GM12878 (cell line): Measurements from ENCODE around the gene TMEM63B. TPM values are rescaled to one million over a fixed set of nuclear protein-coding genes. Genes with fewer than 3 reads are reported as not detected.

Experiments
- ATAC-seq: fragments of 200-7000 bp; cut with Tn5 transposase; 3 replicates; pipeline ENCODE4 v1.9.1; 2020; ENCODE audit warnings: mild to moderate bottlenecking, moderate library complexity
- BruUV-seq: library from RNA; stranded (reverse); fragments of 400-500 nt; replicated peaks from 2 replicates; lab custom pipeline; 2021; lab: Mats Ljungman, UMichigan
- CTCF ChIA-PET: fragments of 300-600 bp; sonication (Branson Sonifier 250); formaldehyde crosslinking; extraction: SDS; loops from one replicate; lab custom pipeline; 2021; ENCODE audit warnings: inconsistent platforms; lab: Yijun Ruan, JAX
- POLR2A ChIA-PET: fragments of 350-600 bp; formaldehyde crosslinking; extraction: SDS; loops from one replicate; lab custom pipeline; 2021; ENCODE audit warnings: inconsistent platforms; lab: Charles Lee
- RAD21 ChIA-PET: fragments of 300-600 bp; sonication (Branson Sonifier 250); formaldehyde crosslinking; loops from one replicate; lab custom pipeline; 2023; ENCODE audit warnings: antibody characterized with exemption; ENCODE audit not compliant: unreplicated experiment; lab: Charles Lee
- SMC1A ChIA-PET: fragments of 300-600 bp; sonication (Branson Sonifier 250); formaldehyde crosslinking; loops from one replicate; lab custom pipeline; 2023; ENCODE audit not compliant: unreplicated experiment, uncharacterized antibody; lab: Charles Lee
- DNase-seq: peaks from one replicate; pipeline ENCODE4 v3.0.0-alpha.2; 2011; ENCODE audit warnings: low read depth, low spot score
- FAIRE-seq: peaks from 3 replicates; lab custom pipeline; 2011; peaks lifted over from hg19 to GRCh38; lab: Jason Lieb, UNC
- H2AFZ ChIP-seq: 2 replicates; pipeline ENCODE4 v1.6.0; 2011; ENCODE audit warnings: low read depth, low read length, control low read depth; ENCODE audit not compliant: control insufficient read depth
- H3K27ac ChIP-seq: 2 replicates; pipeline ENCODE4 v1.5.1; 2011; ENCODE audit warnings: control low read depth; ENCODE audit not compliant: control insufficient read depth, insufficient read depth
- H3K27me3 ChIP-seq, 2 experiments: replicated peaks in 1 of 2; 2 replicates each; pipeline versions ENCODE4 v1.6.0 to v1.6.1; 2011; ENCODE audit warnings: low read length in 1 of 2; ENCODE audit not compliant: control insufficient read depth in 2 of 2, insufficient read depth in 2 of 2
- H3K36me3 ChIP-seq, 2 experiments: 2 replicates each; pipeline ENCODE4 v1.5.1; 2011; ENCODE audit warnings: low read length in 1 of 2; ENCODE audit not compliant: control insufficient read depth in 2 of 2, insufficient read depth in 2 of 2
- H3K4me1 ChIP-seq: 2 replicates; pipeline ENCODE4 v1.6.1; 2011; ENCODE audit warnings: mild to moderate bottlenecking, low read length, moderate library complexity, mixed read lengths; ENCODE audit not compliant: control insufficient read depth, insufficient read depth
- H3K4me2 ChIP-seq: 2 replicates; pipeline ENCODE4 v1.6.0; 2011; ENCODE audit warnings: control low read depth; ENCODE audit not compliant: control insufficient read depth, insufficient read depth
- H3K4me3 ChIP-seq: fragments of 200-600 bp; sonication (generic); 2 replicates; pipeline ENCODE4 v1.5.1; 2016
- H3K79me2 ChIP-seq: 2 replicates; pipeline ENCODE4 v1.6.0; 2011; ENCODE audit warnings: low read length; ENCODE audit not compliant: control insufficient read depth, insufficient read depth
- H3K9ac ChIP-seq: 2 replicates; pipeline ENCODE4 v1.8.0; 2011; ENCODE audit warnings: low read length, control low read depth, mixed read lengths; ENCODE audit not compliant: control insufficient read depth, insufficient read depth
- H3K9me3 ChIP-seq: replicated peaks from 3 replicates; pipeline ENCODE4 v1.5.1; 2011; ENCODE audit warnings: mild to moderate bottlenecking, low read length; ENCODE audit not compliant: control insufficient read depth, insufficient read depth
- H4K20me1 ChIP-seq: 2 replicates; pipeline ENCODE4 v1.6.0; 2011; ENCODE audit not compliant: control insufficient read depth, insufficient read depth
- ATF7 ChIP-seq: fragments of 450-650 bp; IDR thresholded peaks from 2 replicates; pipeline ENCODE4 v1.6.1; 2016; ENCODE audit warnings: low read depth, mild to moderate bottlenecking
- EED ChIP-seq: sonication (generic); IDR thresholded peaks from 2 replicates; pipeline ENCODE4 v1.6.1; 2016; ENCODE audit warnings: antibody characterized with exemption, low read depth
- EZH2 ChIP-seq: IDR thresholded peaks from 2 replicates; pipeline ENCODE4 v1.6.1; 2012; ENCODE audit warnings: low read depth, mild to moderate bottlenecking, control low read depth, inconsistent platforms, low read length, borderline replicate concordance; ENCODE audit not compliant: control insufficient read depth
- FOS ChIP-seq: IDR thresholded peaks from 3 replicates; pipeline ENCODE4 v1.6.1; 2011; ENCODE audit warnings: borderline replicate concordance; ENCODE audit not compliant: insufficient read length; ENCODE audit errors: extremely low read depth
- FOXK2 ChIP-seq: fragments of 450-650 bp; IDR thresholded peaks from 2 replicates; pipeline ENCODE4 v1.6.1; 2017; ENCODE audit warnings: mild to moderate bottlenecking, moderate library complexity
- FOXM1 ChIP-seq: IDR thresholded peaks from 2 replicates; pipeline ENCODE4 v1.6.1; 2012; ENCODE audit warnings: low read depth, mild to moderate bottlenecking, inconsistent platforms, low read length, moderate library complexity
- IKZF2 ChIP-seq, 2 experiments: fragments of 450-650 bp; IDR thresholded peaks; 2 replicates each; pipeline ENCODE4 v1.6.1; 2017; ENCODE audit warnings: mild to moderate bottlenecking in 2 of 2, moderate library complexity in 2 of 2
- POLR2A ChIP-seq: IDR thresholded peaks from 2 replicates; pipeline ENCODE4 v1.6.1; 2011; ENCODE audit warnings: low read depth, mild to moderate bottlenecking, low read length
- SMC3 ChIP-seq: IDR thresholded peaks from 2 replicates; pipeline ENCODE4 v1.6.1; 2011; ENCODE audit warnings: low read length, improper control_type of control experiment, borderline replicate concordance
- ZNF207 ChIP-seq: fragments of 450-650 bp; IDR thresholded peaks from 2 replicates; pipeline ENCODE4 v1.6.1; 2014; ENCODE audit warnings: antibody characterized with exemption, mild to moderate bottlenecking, borderline replicate concordance
- WGBS: methylation state at CpG from one replicate; pipeline ENCODE4 v1.1.6; 2016; ENCODE audit warnings: low lambda C conversion rate; ENCODE audit not compliant: insufficient replicate concordance, insufficient coverage; ENCODE audit errors: missing lambda C conversion rate; 5-methylcytosine and 5-hydroxymethylcytosine counted together
- in situ Hi-C: fragments of 300-500 bp; cut with MboI; formaldehyde crosslinking; loops from 9 replicates; pipeline ENCODE4 v1.14.3; 2018; ENCODE audit warnings: mixed read lengths
- intact Hi-C: fragments of 100-400 bp; cut with micrococcal nuclease; formaldehyde crosslinking; loops from one replicate; pipeline ENCODE4 v1.14.2; 2022; ENCODE audit not compliant: unreplicated experiment
- polyA plus RNA-seq, 11 experiments: library from polyadenylated mRNA; depleted of rRNA in 4 of 11; unstranded in 6 of 11; stranded (reverse) in 5 of 11; fragments of >200 nt; fragmentation: Nextera tagmentation in 4 of 11; fragmentation: Illumina TruSeq in 1 of 11; extraction: Ambion mirVana in 4 of 11; extraction: Trizol in 1 of 11; gene quantifications; 1 replicate in 1 of 11; 2 replicates in 10 of 11; pipeline versions ENCODE4 v1.2.1 to v1.2.3, GENCODE V29; 2011 to 2016; ENCODE audit warnings: inconsistent platforms in 2 of 11, missing spikeins in 2 of 11, low read depth in 1 of 11
- total RNA-seq, 4 experiments: library from RNA; depleted of rRNA in 3 of 4; stranded (reverse); fragments of >200 nt in 3 of 4; fragmentation: Illumina TruSeq in 1 of 4; extraction: Trizol in 1 of 4; gene quantifications; 2 replicates each; pipeline versions ENCODE4 v1.2.1 to v1.2.3, GENCODE V29; 2013 to 2021
- TF ChIP-seq, protein P1 (sequence below): IDR thresholded peaks from 2 replicates; pipeline ENCODE4 v1.6.1; 2011; ENCODE audit warnings: borderline replicate concordance, low read depth, mild to moderate bottlenecking, moderate library complexity, low read length; ENCODE audit not compliant: insufficient read depth, poor library complexity, severe bottlenecking
- TF ChIP-seq, protein P2 (sequence below): fragments of 450-650 bp; IDR thresholded peaks from 2 replicates; pipeline ENCODE4 v1.6.1; 2016; ENCODE audit warnings: mild to moderate bottlenecking
- TF ChIP-seq, protein P3 (sequence below): fragments of 450-650 bp; IDR thresholded peaks from 2 replicates; pipeline ENCODE4 v1.6.1; 2017; ENCODE audit warnings: borderline replicate concordance
- TF ChIP-seq, protein P4 (sequence below): fragments of 450-650 bp; IDR thresholded peaks from 2 replicates; pipeline ENCODE4 v1.6.1; 2014; ENCODE audit warnings: mild to moderate bottlenecking
- TF ChIP-seq, protein P5 (sequence below): IDR thresholded peaks from 2 replicates; pipeline ENCODE4 v1.6.1; 2012; ENCODE audit warnings: low read length, inconsistent platforms

The TMEM63B gene
- total and polyA plus RNA-seq, 10 of the 15 experiments (the other 5 are each of a cell fraction or from before 2014, with no cell fraction given): 0.09 to 15.0 (median 7.1) TPM; not detected in 1

DNA sequence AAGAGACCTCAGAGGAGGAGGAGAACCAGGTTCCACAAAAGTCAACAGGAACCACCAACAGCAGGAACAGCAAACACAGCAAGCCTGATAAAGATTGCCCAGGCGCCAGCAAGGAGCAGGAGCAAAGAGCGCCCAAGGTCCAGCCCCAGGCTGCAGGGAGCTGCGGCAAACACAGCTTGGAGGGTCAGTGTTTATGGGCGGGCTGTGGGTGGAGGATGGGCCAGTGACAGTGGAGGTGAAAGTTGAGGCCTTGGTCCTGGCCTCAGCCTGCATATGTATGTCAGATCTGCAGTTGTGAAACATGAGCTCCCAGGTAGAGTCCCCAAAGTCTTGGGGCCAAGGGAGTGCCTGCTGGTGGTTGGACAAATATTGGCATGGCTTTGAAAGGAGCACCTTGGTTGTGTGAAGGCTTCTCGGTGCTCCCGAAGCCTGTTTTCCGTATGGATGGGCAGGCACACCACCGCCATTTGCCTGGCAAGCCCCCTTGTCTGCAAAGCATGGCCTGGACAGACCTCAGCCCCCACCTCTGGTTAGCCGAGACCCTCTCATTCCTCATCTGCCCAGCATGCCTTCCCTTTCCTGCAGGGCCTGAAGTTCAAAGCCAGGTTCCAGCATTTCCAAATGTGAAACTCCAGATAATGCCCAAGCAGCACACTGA is 29.3 kb downstream of the TMEM63B start:
- BruUV-seq: no TSS peak
- in situ Hi-C loops (loop anchor here (10.0 kb wide), 1 partner anchor 52 kb away; no protein-coding TSS in a partner anchor), intact Hi-C loops (no loop called here)
- no peaks in the 10 kb centered on the region for H3K9me3 ChIP-seq
- FAIRE-seq (no peak), ATAC-seq (no peak), DNase-seq (no peak)
- H3K36me3 ChIP-seq: no peaks in the 10 kb centered on the region
- RAD21 ChIA-PET: no interaction called here
- no peak overlapping the region for H3K27ac ChIP-seq
- SMC1A ChIA-PET: no interaction called here
- no peaks in the 10 kb centered on the region for H3K79me2 ChIP-seq
- CTCF ChIA-PET: interaction anchor here (0.6 to 2.0 kb wide), 2 partner anchors 60 to 81 kb away, joined by 3 to 5 read pairs; no protein-coding TSS in a partner anchor
- POLR2A ChIA-PET: interaction anchor here (0.7 kb wide), 1 partner anchor 41 kb away, joined by 3 read pairs; no protein-coding TSS in a partner anchor
- H2AFZ ChIP-seq: no peak overlapping the region
- no peaks in the 10 kb centered on the region for H3K27me3 ChIP-seq
- H4K20me1 ChIP-seq: no peaks in the 10 kb centered on the region
- no peak overlapping the region for H3K4me2 ChIP-seq
- H3K4me1 ChIP-seq: no peaks in the 10 kb centered on the region
- no peak overlapping the region for H3K9ac ChIP-seq
- WGBS: 67% methylated on average over 9 of the region's 9 CpGs
- no peak overlapping the region for H3K4me3 ChIP-seq
- TF ChIP-seq, protein P1, sequence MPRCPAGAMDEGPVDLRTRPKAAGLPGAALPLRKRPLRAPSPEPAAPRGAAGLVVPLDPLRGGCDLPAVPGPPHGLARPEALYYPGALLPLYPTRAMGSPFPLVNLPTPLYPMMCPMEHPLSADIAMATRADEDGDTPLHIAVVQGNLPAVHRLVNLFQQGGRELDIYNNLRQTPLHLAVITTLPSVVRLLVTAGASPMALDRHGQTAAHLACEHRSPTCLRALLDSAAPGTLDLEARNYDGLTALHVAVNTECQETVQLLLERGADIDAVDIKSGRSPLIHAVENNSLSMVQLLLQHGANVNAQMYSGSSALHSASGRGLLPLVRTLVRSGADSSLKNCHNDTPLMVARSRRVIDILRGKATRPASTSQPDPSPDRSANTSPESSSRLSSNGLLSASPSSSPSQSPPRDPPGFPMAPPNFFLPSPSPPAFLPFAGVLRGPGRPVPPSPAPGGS: no peak
- TF ChIP-seq FOXM1 (no peak), ATF7 (no peak), IKZF2 (IDR thresholded peaks at IDR 0.05) (no peak), ZNF207 (no peak), EED (no peak), EZH2 (no peak), FOS (no peak), SMC3 (no peak), POLR2A (no peak), FOXK2 (no peak)
- TF ChIP-seq, protein P2, sequence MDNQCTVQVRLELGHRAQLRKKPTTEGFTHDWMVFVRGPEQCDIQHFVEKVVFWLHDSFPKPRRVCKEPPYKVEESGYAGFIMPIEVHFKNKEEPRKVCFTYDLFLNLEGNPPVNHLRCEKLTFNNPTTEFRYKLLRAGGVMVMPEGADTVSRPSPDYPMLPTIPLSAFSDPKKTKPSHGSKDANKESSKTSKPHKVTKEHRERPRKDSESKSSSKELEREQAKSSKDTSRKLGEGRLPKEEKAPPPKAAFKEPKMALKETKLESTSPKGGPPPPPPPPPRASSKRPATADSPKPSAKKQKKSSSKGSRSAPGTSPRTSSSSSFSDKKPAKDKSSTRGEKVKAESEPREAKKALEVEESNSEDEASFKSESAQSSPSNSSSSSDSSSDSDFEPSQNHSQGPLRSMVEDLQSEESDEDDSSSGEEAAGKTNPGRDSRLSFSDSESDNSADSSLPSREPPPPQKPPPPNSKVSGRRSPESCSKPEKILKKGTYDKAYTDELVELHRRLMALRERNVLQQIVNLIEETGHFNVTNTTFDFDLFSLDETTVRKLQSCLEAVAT: no peak
- TF ChIP-seq, protein P3, sequence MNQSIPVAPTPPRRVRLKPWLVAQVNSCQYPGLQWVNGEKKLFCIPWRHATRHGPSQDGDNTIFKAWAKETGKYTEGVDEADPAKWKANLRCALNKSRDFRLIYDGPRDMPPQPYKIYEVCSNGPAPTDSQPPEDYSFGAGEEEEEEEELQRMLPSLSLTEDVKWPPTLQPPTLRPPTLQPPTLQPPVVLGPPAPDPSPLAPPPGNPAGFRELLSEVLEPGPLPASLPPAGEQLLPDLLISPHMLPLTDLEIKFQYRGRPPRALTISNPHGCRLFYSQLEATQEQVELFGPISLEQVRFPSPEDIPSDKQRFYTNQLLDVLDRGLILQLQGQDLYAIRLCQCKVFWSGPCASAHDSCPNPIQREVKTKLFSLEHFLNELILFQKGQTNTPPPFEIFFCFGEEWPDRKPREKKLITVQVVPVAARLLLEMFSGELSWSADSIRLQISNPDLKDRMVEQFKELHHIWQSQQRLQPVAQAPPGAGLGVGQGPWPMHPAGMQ: no peak
- TF ChIP-seq, protein P4, sequence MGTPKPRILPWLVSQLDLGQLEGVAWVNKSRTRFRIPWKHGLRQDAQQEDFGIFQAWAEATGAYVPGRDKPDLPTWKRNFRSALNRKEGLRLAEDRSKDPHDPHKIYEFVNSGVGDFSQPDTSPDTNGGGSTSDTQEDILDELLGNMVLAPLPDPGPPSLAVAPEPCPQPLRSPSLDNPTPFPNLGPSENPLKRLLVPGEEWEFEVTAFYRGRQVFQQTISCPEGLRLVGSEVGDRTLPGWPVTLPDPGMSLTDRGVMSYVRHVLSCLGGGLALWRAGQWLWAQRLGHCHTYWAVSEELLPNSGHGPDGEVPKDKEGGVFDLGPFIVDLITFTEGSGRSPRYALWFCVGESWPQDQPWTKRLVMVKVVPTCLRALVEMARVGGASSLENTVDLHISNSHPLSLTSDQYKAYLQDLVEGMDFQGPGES: no peak
- TF ChIP-seq, protein P5, sequence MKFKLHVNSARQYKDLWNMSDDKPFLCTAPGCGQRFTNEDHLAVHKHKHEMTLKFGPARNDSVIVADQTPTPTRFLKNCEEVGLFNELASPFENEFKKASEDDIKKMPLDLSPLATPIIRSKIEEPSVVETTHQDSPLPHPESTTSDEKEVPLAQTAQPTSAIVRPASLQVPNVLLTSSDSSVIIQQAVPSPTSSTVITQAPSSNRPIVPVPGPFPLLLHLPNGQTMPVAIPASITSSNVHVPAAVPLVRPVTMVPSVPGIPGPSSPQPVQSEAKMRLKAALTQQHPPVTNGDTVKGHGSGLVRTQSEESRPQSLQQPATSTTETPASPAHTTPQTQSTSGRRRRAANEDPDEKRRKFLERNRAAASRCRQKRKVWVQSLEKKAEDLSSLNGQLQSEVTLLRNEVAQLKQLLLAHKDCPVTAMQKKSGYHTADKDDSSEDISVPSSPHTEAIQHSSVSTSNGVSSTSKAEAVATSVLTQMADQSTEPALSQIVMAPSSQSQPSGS: no peak
